ENCODE measurements around the gene SLC7A5. TPM values are rescaled to one million over a fixed set of nuclear protein-coding genes. Genes with fewer than 3 reads are reported as not detected.
"Not testable (repeated sequence)": the region's sequence is repeated elsewhere in the genome, so short reads cannot be mapped to it uniquely, and the experiment has no call there.

The SLC7A5 gene
- total and polyA plus RNA-seq, 5 experiments from 2014 or later, result 2.0 to 20.7 (median 3.6) TPM

GRCh38 chr16:87865902-87866555 is 3.3 kb downstream of the SLC7A5 start:
- Mint-ChIP-seq H3K4me1 (peaks cover 12 to 40% (median 33%) of the 10 kb centered on the region in 4 donors), H3K4me3 (peak overlapping the region; percentile 16 to 96 (median 68)), H3K27ac (peak overlapping the region in 8 of 10 donors; percentile 52 to 85 (median 76))
- POLR2A ChIA-PET, result interaction anchor here (0.8 to 1.4 kb wide), 3 partner anchors 9 to 101 kb away, joined by 3 to 5 read pairs (median 4); partner anchors contain the start of gene KLHDC4
- DNase-seq (peak in 4 of 10 donors; percentile 21 to 55 (median 37)), ATAC-seq (peak in 1 of 2 donors; percentile 21)
- not testable (repeated sequence) for H3K36me3 Mint-ChIP-seq, H3K9me3 Mint-ChIP-seq, H3K27me3 Mint-ChIP-seq

- no peak for DNase-seq
- Mint-ChIP-seq H3K9me3 (no peaks in the 10 kb centered on the region), H3K4me3 (peak overlapping the region in 1 of 10 donors; percentile 15), H3K4me1 (peaks cover 14 to 40% (median 31%) of the 10 kb centered on the region in 4 donors), H3K36me3 (no peaks in the 10 kb centered on the region), H3K27ac (peak overlapping the region in 1 of 10 donors; percentile 51), H3K27me3 (no peaks in the 10 kb centered on the region)
- POLR2A ChIA-PET, result no interaction called here
- ATAC-seq, result no peak
Measured at GRCh38 chr16:87864331-87864989, 4.8 kb downstream of the SLC7A5 start.

- POLR2A ChIA-PET, H3K4me3 Mint-ChIP-seq, ATAC-seq, H3K27me3 Mint-ChIP-seq, H3K27ac Mint-ChIP-seq, H3K36me3 Mint-ChIP-seq, H3K9me3 Mint-ChIP-seq: not testable (repeated sequence)
- H3K4me1 Mint-ChIP-seq, result peaks cover 9 to 37% (median 26%) of the 10 kb centered on the region in 4 donors
- peak in 1 of 10 donors; percentile 42 for DNase-seq
Measured at GRCh38 chr16:87863327-87863635, 6.0 kb downstream of the SLC7A5 start.

GRCh38 chr16:87862597-87863326 is 6.5 kb downstream of the SLC7A5 start:
- POLR2A ChIA-PET, H3K27ac Mint-ChIP-seq, DNase-seq, H3K4me3 Mint-ChIP-seq, H3K9me3 Mint-ChIP-seq, H3K36me3 Mint-ChIP-seq, H3K27me3 Mint-ChIP-seq, ATAC-seq: not testable (repeated sequence)
- H3K4me1 Mint-ChIP-seq, result peaks cover 7 to 36% (median 23%) of the 10 kb centered on the region in 4 donors

- H3K9me3 Mint-ChIP-seq, ATAC-seq, H3K27ac Mint-ChIP-seq: not testable (repeated sequence)
Measured at GRCh38 chr16:87861300-87862099, 7.8 kb downstream of the SLC7A5 start.

GRCh38 chr16:87860553-87861299 is 8.6 kb downstream of the SLC7A5 start:
- peak overlapping the region in 2 of 10 donors; percentile 12 to 41 for H3K4me3 Mint-ChIP-seq
- peak overlapping the region in 3 of 10 donors; percentile 18 to 79 (median 42) for H3K27ac Mint-ChIP-seq
- ATAC-seq, result no peak
- POLR2A ChIA-PET, result interaction anchor here (0.9 kb wide), 1 partner anchor 11 kb away, joined by 3 read pairs; no protein-coding TSS in a partner anchor
- peaks cover 4 to 34% (median 20%) of the 10 kb centered on the region in 4 donors for H3K4me1 Mint-ChIP-seq
- DNase-seq, result no peak
- peaks cover 0 to 2% (median 0%) of the 10 kb centered on the region in 3 donors for H3K36me3 Mint-ChIP-seq
- no peaks in the 10 kb centered on the region for H3K27me3 Mint-ChIP-seq
- no peaks in the 10 kb centered on the region for H3K9me3 Mint-ChIP-seq

More at GRCh38 chr16:87861300-87862099, 7.8 kb downstream of the SLC7A5 start:
- POLR2A ChIA-PET, DNase-seq, H3K36me3 Mint-ChIP-seq, H3K27me3 Mint-ChIP-seq, H3K4me3 Mint-ChIP-seq: not testable (repeated sequence)
- H3K4me1 Mint-ChIP-seq, result peaks cover 7 to 36% (median 23%) of the 10 kb centered on the region in 4 donors

- peak overlapping the region in 4 of 10 donors; percentile 4 to 59 (median 32) for H3K27ac Mint-ChIP-seq
- H3K9me3 Mint-ChIP-seq, H3K36me3 Mint-ChIP-seq, POLR2A ChIA-PET, DNase-seq, H3K4me3 Mint-ChIP-seq, ATAC-seq, H3K27me3 Mint-ChIP-seq: not testable (repeated sequence)
- peaks cover 6 to 38% (median 22%) of the 10 kb centered on the region in 4 donors for H3K4me1 Mint-ChIP-seq
Measured at GRCh38 chr16:87858151-87858993, 10.9 kb downstream of the SLC7A5 start.

GRCh38 chr16:87856791-87857228 is 12.5 kb downstream of the SLC7A5 start:
- POLR2A ChIA-PET, result interaction anchor here (1.2 to 2.3 kb wide), 4 partner anchors 9 to 91 kb away, joined by 4 to 19 read pairs (median 6); partner anchors contain the start of genes KLHDC4 and SLC7A5
- Mint-ChIP-seq H3K9me3 (no peaks in the 10 kb centered on the region), H3K27ac (peak overlapping the region in 7 of 10 donors; percentile 31 to 85 (median 66)), H3K36me3 (peaks cover 0 to 2% (median 0%) of the 10 kb centered on the region in 3 donors), H3K4me1 (peaks cover 8 to 46% (median 26%) of the 10 kb centered on the region in 4 donors), H3K4me3 (peak overlapping the region in 8 of 10 donors; percentile 22 to 78 (median 60)), H3K27me3 (no peaks in the 10 kb centered on the region)
- ATAC-seq (no peak), DNase-seq (no peak)

- H3K4me3 Mint-ChIP-seq, result peak overlapping the region in 9 of 10 donors; percentile 36 to 78 (median 61)
- peak in 1 of 10 donors; percentile 27 for DNase-seq
- POLR2A ChIA-PET, result interaction anchor here (1.2 to 2.3 kb wide), 4 partner anchors 10 to 90 kb away, joined by 4 to 19 read pairs (median 6); partner anchors contain the start of genes KLHDC4 and SLC7A5
- H3K4me1 Mint-ChIP-seq, result peaks cover 8 to 48% (median 26%) of the 10 kb centered on the region in 4 donors
- H3K36me3 Mint-ChIP-seq, result peaks cover 0 to 4% (median under 1%) of the 10 kb centered on the region in 3 donors
- H3K27ac Mint-ChIP-seq, result peak overlapping the region in 9 of 10 donors; percentile 56 to 86 (median 78)
- H3K9me3 Mint-ChIP-seq, result no peaks in the 10 kb centered on the region
- H3K27me3 Mint-ChIP-seq, result no peaks in the 10 kb centered on the region
- ATAC-seq, result peak; percentile 52
Measured at GRCh38 chr16:87855852-87856715, 13.2 kb downstream of the SLC7A5 start.

Data from naive thymus-derived CD8-positive, alpha-beta T cell (primary cell).